HG02840 (cell line): ENCODE data around the gene CLDN11.

Experiments used
- ATAC-seq: cut with Tn5 transposase; IDR thresholded peaks from one replicate; pipeline ENCODE4 v1.9.1; 2021; ENCODE audit warnings: mild to moderate bottlenecking, moderate library complexity, moderate number of reproducible peaks; ENCODE audit not compliant: unreplicated experiment, low FRiP score

The CLDN11 gene

DNA sequence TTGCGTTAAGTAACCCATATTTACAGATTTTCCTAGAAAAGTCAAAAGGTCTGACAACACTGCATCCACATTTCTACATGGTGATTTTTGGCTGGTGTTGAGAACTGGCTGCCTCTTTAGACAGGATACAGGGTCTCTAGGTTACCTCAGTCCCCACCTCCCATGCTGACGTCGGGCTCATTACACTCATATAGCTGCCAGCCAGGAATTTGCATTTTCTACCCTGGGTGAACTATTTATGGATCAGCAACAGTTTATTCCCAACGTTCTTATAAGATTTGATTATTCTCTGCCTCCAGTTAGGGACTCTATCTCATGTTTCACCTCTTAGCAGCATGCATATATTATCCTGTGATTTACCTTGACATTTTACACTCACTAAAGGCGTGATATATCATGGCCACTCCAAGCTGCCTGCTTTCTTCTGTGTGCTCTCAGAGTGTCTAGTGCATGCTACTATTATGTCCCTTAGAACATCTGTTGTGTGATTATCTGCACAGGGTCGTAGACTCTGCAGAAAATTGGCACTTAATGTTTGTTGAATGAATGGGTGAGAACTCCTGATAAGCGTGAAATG, 49.0 kb downstream of the CLDN11 start:
- no peak for ATAC-seq

- no peak for ATAC-seq
Observed at GRCh38 chr3:170469151-170470062, 50.7 kb downstream of the CLDN11 start.

DNA sequence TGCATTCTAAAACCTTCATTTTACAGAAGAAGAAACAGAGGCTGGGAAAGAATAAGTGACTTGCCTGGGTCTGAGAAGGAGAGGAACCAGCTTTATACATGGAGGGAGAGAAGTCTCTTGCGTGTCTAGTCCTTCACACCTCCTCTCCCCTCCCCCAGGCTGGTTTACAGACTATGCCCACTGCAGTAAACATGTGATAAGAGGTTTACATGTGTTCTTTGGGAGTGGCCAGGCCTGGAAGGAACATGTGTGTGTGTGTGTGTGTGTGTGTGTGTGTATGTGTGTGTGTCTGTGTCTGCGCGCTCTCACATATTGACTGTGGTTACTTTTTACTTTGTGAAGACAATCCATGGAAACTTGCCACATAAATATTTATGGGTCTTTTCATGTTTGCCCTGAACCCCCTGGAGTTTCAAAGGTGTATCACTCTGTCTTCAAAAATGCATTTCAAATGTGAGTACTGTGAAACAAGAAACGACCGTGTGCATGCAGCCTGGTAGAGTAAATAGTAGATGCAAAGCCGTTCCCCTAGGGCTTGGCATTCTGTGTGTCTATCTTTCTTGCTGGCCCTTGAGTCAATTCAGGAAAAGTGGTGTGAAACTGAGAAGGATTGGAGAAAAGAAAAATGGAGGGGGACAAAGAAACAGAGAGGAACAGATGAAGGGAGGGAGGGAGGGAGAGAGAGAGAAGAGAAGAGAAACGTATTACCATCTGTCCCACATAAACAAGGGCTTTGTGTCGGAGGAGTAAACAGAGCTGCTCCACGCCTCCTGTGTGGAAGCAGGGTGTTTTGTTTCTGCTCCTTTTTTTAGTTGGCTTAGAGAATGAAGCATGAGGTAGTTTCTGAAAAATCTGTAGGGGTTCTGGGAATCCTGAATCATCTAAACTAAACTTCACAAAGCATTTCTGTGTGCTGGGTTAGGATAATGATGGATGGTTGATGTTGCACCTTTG, 51.7 kb downstream of the CLDN11 start:
- ATAC-seq: no peak

GRCh38 chr3:170471149-170471548, 52.5 kb downstream of the CLDN11 start:
- ATAC-seq: no peak

DNA sequence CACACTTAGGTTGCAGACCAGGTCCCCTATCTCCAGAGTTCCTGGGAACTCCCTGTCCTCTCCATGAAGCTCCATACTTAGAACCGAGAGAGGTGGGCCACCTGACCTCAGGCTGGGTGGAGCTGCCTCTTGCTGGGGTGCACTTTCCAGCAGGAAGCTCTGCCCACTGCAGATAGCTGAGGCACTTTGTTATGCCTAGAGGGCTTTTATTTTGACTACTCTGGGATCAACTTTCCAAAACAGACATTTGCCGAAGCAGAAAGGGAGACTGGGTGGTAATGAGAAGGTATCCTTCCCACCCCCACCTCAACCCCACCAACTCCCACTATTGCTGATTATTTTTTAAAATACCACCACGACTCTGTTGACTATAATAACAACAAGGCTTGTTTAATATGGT, 54.7 kb downstream of the CLDN11 start:
- no peak for ATAC-seq

GRCh38 chr3:170475092-170475685, 56.5 kb downstream of the CLDN11 start:
- ATAC-seq: no peak

DNA sequence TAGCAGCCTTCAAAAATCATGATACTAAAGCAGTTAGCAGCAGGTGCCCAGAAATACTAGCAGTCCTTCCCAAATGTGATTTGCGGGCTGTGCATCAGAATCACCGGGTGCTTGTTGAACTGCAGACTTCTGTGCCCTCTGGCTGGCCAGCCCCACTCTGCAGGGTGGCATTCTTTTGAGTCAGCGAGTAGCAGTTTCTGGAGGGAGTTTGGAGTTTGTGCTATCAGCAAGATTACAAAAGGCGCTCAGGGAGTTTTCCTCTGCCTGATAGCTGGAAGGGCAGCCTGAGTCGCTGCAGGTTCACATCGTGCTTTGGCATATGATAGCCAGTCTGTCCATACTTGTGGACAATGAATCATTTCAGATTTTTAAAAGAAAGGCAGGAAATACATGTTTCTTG, 57.6 kb downstream of the CLDN11 start:
- ATAC-seq: no peak

GRCh38 chr3:170477395-170477794, 58.7 kb downstream of the CLDN11 start:
- no peak for ATAC-seq

- ATAC-seq: no peak
Observed at GRCh38 chr3:170480111-170480510, 61.4 kb downstream of the CLDN11 start.

- no peak for ATAC-seq
Observed at GRCh38 chr3:170482199-170482598, 63.5 kb downstream of the CLDN11 start.

DNA sequence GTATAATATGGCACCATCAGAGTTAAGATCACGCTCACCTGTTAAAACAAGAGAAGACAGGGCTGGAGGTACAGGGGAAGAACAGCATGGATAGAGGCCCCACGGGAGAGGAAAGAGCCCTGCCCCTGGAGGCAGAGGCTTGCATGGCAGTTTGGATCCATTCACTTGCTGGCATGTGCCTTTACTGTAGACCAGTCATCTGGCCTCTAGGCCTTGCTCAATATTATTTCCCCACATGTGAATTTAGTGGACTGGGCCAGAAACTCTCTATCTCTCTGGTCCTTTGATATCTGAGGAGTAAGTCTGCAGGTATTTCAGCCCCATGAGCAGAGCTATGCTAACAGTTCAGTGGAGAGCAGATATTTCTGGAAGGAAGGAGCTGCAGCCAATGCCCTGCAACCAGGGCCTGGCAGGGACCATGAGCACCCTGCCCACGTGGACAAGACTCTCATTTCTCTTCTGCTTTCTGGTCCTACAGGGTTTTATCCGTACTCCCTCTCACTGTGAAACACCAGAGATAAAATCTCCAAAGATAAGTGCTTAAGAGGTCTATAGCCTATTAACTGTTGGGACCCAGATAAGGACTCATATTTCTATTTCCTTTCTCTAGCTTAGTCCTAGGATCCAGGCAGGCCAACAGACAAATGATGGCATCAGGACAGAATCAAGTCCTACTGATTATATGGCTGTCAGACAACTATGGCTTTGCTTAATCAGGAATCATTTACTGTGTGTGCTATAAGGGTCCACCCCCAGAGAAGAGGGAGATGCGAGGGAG, 65.0 kb downstream of the CLDN11 start:
- no peak for ATAC-seq
